HG02588 (cell line): ENCODE measurements around the gene COL1A1.

Experiments
- ATAC-seq: cut with Tn5 transposase; IDR thresholded peaks from one replicate; pipeline ENCODE4 v1.9.1; 2021; ENCODE audit warnings: mild to moderate bottlenecking, moderate library complexity; ENCODE audit not compliant: unreplicated experiment

COL1A1 gene

GRCh38 chr17:50213026-50214022 is 11.9 kb upstream of the COL1A1 start:
- ATAC-seq = peak; percentile 83

DNA sequence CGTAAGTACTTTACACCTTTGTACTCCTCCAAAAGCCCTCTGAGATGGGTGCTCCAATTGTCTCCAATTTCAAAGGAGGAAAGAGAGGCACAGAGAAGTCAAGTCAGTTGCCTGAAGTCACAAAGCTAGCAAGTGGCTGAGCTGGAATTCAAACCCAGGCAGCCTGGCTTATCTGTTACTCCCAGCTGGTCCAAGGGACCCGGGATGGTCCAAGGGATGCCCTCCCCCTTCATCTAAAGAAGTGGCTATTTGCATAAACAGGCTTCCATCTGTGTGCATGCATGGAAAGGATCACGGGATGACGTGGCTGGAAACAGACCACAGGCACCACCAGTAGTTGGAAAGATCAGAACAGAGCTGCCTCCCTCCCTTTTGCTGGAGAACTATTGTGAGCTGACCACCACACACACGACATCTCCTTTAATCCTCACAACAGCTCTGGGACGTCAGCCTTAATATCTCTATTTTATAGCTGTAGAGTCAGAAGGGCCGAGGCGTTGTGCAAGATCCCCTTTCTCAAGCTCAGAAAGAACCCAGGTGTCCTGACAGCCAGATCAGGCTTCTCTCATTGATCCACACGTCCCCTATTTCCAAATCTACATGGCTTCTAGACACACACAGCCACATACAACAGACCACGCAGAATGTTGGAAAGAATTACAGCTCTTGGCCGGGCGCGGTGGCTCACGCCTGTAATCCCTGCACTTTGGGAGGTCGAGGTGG is 10.9 kb upstream of the COL1A1 start:
- ATAC-seq = no peak

GRCh38 chr17:50211249-50212120 is 10.1 kb upstream of the COL1A1 start:
- no peak for ATAC-seq

DNA sequence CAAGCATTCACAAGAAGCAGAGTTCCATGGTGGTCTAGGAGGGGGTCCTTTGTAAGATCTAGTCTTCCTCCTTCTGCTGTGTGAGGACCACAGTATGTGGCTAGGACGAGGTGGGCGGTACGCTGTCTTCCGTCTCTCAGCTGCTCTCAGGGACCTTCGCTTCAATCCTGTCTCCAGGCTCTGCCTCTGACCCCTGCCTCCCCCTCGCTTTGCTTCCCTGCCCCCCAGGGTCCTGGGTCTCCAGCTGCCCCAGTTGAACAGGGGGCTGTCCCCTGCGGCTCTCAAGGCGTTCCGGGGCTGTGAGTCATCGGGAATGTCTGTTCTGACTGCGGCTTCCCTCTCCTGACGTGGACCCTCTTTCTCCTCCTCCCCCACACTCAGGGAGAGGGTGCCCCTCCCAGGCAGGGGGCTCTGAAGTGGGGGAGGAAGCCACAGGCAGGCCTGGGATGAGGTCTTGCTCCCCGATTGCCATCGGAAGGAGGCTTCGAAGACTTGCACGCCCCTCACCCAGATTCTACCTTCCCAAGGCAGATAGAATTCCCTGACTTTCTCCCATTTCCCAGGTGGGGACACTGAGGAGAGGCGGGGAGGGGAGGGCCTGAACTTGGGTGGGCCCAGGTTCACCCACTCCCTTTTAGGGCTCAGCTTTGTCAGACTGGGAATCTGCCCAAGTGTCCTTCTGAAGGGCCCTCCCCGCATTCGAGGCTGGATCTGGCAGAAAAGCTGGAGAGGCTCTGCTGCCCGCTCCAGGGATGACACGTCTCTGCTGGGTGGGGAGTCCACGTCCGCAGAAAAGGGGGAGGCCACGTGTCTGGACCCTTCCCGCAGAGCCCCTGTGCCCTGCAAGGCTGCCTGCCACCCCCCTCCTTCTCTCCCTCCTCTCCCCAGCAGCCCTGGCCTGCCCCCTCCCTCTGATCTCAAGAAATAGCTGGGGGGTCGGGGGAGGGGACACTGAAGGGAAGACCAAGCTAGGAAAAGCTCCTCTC is 9.1 kb upstream of the COL1A1 start:
- no peak for ATAC-seq

DNA sequence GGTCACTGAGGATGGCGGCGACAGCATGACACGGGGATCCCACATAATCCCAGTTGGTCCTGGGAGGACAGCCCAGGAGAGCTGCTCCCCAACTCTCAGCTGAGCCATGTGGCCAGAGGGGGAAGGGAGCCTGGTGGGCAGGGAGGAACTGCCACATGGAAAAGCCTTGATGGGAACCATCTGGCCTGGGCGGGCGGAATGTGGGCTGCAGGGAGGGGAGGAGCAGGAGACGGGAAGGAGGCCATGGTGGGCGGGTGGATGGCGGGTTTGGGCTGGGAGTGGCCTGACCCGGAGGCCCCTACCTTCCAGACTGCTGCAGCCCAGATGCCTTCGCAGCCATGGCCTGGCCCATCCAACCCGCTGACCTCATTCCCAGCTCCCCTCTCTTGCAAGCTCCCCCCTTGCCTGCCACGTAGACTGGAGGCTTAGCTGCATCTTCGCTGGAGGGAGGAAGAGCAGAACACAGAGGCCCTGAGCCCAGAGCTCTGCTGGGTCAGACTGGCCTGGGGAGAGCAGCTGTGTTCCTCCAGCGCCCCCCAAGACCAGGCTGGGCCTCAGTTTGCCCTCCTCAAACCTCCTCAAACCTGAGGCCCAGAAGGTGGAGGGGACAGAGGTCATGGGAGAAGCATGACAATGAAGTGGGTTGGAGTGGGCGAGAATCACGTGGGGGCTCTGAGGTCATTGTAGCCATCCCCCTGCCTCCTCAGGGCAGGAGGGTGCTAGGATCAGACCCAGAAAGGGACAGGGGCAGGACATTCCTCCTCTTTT is 8.2 kb upstream of the COL1A1 start:
- no peak for ATAC-seq

DNA sequence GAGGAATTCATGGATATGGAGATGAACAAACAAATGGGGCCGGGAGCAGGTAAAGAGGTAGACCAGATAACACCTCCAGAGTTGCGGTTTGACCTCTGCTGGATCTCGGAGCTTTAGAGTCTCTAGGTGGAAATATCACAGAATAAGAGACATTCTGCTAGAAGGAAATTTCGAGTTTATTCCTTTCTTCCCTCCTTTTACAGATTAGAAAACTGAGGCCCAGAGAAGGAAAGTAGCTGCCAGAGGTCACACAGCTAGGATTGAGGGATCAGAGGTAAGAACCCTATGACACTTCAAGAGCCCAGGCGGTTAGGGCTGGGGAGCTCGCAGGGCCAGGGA is 7.7 kb upstream of the COL1A1 start:
- no peak for ATAC-seq

DNA sequence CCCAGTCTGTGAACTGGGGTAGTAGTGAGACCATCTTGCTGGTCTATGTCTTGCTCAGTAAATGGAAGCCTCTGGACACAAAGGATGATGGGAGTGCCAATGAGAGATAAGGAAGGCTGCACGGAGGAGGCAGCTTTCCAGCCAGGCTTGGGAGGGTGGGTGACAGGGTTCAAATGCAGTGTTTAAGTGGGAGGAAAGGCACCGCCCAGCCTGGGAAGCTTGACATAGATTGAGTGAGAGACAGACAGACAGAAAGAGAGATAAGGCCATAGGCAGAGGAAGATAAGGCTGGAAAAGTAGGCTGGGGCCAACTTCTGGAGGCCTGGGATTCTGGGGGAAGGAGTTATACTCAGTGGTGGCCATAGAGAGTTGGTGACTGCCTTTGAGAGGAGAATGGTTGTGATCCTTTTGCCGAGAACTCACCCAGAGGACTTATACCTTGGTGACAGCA is 7.2 kb upstream of the COL1A1 start:
- ATAC-seq = no peak

DNA sequence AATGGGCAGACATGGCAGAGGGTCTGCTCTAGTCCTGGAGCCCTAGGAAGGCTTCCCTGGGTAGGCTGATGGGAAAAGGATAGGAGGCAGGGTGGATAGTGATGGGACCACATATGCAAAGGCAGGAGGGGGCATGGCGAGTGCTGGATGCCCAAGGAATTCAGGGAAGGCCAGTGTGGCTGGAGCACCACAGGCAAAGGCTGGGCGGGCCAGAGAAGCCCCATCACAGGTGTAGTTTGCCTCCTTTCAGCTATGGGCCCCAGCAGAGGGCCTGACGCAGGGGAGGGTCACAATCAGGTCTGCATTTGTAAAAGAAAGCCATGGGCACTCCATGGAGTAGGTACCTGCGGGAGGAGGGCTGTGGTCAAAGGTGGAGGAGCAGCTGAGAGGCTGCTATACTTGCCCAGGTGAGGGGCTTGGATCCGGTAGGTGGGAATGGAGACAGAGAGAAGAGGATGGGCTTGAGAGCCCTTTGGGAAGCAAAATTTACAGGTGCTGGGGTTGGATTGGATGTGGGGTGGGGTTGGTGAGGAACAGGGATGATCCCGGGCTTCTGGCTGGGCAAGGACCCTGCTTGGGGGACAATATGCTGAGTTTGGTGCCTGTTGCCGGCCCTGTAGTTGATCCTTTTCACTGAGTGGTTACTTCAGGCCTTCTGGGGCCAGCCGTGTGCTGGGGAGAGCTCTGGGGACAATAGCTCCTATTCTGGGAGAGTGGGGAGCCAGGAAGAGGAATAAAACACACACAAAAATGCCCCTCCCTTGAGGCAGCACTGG is 6.5 kb upstream of the COL1A1 start:
- no peak for ATAC-seq

GRCh38 chr17:50207315-50207714 is 5.9 kb upstream of the COL1A1 start:
- no peak for ATAC-seq

DNA sequence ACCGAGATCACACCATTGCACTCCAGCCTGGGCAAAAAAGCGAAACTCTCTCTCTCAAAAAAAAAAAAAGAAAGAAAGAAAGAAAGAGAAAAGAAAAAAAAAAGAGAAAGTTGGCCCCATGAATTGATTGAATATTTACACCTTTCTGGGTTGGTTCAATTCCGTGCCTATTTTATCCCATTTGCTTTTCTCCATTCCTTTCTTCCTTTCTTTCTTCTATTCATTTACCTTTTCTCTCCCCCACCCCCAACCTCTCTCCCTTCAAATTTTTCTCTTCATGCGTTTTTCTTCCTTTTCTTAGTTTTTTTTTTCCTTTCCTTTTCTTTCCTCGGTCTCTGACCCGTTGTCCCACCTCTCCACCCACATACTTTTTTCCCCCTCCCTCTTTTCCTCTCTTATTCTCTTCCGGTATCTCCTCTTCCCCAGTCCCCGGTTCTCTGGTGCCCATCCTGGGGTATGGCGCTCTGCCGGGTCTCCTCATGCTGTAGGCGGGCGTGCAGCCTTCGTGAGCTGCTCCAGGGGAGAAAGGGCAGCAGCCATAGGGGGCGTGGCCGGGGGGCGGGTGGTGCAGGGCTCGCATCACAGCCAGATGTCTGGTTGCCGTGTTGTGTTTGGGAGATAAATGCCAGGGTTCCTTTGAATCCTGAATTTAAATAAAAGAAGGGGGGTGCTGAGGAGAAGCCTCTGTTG is 5.3 kb upstream of the COL1A1 start:
- no peak for ATAC-seq

DNA sequence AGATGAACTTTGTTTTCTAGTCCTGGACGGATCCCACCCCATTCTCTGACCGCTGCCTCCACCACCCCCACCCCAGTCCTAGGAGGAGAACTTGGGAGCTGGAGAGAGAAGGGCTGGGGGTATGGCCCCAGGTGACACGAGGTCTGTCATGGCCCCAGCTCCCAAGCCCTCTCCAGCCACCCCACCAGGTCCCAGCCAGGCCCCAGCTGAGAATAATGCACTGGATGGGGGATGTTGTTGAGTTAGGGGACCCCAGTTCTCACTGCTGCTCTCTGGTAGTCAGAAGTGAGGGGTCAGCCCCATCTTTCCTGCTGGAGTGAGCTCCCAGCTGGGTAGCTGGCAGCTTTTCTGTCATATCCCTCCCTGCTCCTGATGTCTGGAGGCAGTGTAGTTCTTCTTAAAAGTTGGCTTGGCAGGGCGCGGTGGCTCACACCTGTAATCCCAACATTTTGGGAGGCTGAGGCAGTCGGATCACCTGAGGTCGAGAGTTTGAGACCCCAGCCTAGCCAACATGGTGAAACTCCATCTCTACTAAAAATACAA is 4.6 kb upstream of the COL1A1 start:
- no peak for ATAC-seq

- ATAC-seq = no peak
Observed at GRCh38 chr17:50205111-50205962, 3.9 kb upstream of the COL1A1 start.

DNA sequence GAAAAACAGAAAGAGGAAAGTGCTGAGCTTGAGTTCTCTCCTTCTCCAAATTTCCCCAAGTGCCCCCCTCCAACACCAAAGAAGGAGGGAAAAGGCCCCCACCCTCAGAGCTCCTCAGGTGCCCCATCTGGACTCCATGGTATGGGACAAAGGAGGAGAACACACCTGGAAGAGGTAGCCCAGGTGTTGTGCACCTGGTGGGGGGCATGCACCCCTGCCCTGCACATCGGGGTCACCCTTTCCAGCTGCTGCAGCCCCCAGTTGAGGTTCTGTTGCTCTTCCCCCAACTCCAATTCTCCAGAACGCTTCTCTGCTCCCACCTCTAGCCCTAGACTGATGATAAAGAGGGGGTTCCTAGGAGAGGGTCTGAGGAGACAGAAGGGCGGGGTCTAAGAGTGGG is 3.0 kb upstream of the COL1A1 start:
- ATAC-seq = no peak

- ATAC-seq = no peak
Observed at GRCh38 chr17:50203604-50204345, 2.3 kb upstream of the COL1A1 start.

GRCh38 chr17:50203086-50203485 is 1.7 kb upstream of the COL1A1 start:
- ATAC-seq = no peak
